OCI-LY7 (cell line): ENCODE measurements around the gene SHLD1. TPM values are rescaled to one million over a fixed set of nuclear protein-coding genes. Genes with fewer than 3 reads are reported as not detected.
"Not testable (repeated sequence)": the region's sequence is repeated elsewhere in the genome, so short reads cannot be mapped to it uniquely, and the experiment has no call there.

Source experiments
- BruUV-seq: library from RNA; stranded (reverse); fragments of 400-500 nt; replicated peaks from 2 replicates; lab custom pipeline; 2021; lab: Mats Ljungman, UMichigan
- CTCF ChIA-PET: fragments of 300-600 bp; sonication (Branson Sonifier 250); formaldehyde crosslinking; loops from one replicate; lab custom pipeline; 2022; ENCODE audit warnings: antibody characterized with exemption; ENCODE audit not compliant: unreplicated experiment; lab: Charles Lee
- POLR2A ChIA-PET: fragments of 300-600 bp; sonication (Branson Sonifier 250); formaldehyde crosslinking; loops from one replicate; lab custom pipeline; 2022; ENCODE audit warnings: antibody characterized with exemption; lab: Charles Lee
- DNase-seq: peaks from one replicate; pipeline ENCODE4 v3.0.0-alpha.2; 2015; ENCODE audit warnings: low spot score
- H2AFZ ChIP-seq: fragments of 200-600 bp; sonication (generic), shearing (Covaris generic); 2 replicates; pipeline ENCODE4 v1.6.1; 2014; ENCODE audit warnings: mild to moderate bottlenecking, antibody characterized with exemption, low read length, moderate library complexity
- H3K27ac ChIP-seq: fragments of 200-600 bp; sonication (generic); 2 replicates; pipeline ENCODE4 v1.5.1; 2014; ENCODE audit warnings: mixed run types, low read depth, mild to moderate bottlenecking, moderate library complexity, low read length, inconsistent platforms; ENCODE audit not compliant: poor library complexity, severe bottlenecking
- H3K36me3 ChIP-seq: fragments of 200-600 bp; sonication (generic); 2 replicates; pipeline ENCODE4 v1.6.1; 2014; ENCODE audit warnings: mild to moderate bottlenecking, antibody characterized with exemption, low read length, moderate library complexity, mixed read lengths; ENCODE audit not compliant: insufficient read depth
- H3K4me1 ChIP-seq: fragments of 200-600 bp; sonication (generic); 2 replicates; pipeline ENCODE4 v1.5.1; 2014; ENCODE audit warnings: mild to moderate bottlenecking, low read length; ENCODE audit not compliant: insufficient read depth, poor library complexity, severe bottlenecking
- H3K4me2 ChIP-seq: fragments of 200-600 bp; sonication (generic); 2 replicates; pipeline ENCODE4 v1.6.1; 2014; ENCODE audit warnings: mild to moderate bottlenecking, low read length
- H3K4me3 ChIP-seq: fragments of 200-600 bp; sonication (generic); 2 replicates; pipeline ENCODE4 v1.5.1; 2014; ENCODE audit warnings: mild to moderate bottlenecking, low read depth, low read length; ENCODE audit not compliant: poor library complexity, severe bottlenecking
- H3K79me2 ChIP-seq: fragments of 200-600 bp; sonication (generic); 2 replicates; pipeline ENCODE4 v1.6.1; 2016; ENCODE audit warnings: low read depth, mild to moderate bottlenecking, low read length, moderate library complexity, mixed read lengths; ENCODE audit not compliant: insufficient read depth
- H3K9me2 ChIP-seq: fragments of 200-600 bp; sonication (generic); 2 replicates; pipeline ENCODE4 v1.6.1; 2016; ENCODE audit warnings: mild to moderate bottlenecking, low read length, mixed read lengths; ENCODE audit not compliant: insufficient read depth
- H3K9me3 ChIP-seq: fragments of 200-600 bp; sonication (generic); 2 replicates; pipeline ENCODE4 v1.6.1; 2014; ENCODE audit warnings: mild to moderate bottlenecking, mixed run types, low read length, mixed read lengths
- H4K20me1 ChIP-seq: fragments of 200-600 bp; sonication (generic); 2 replicates; pipeline ENCODE4 v1.6.1; 2014; ENCODE audit warnings: mild to moderate bottlenecking, antibody characterized with exemption, low read length, moderate library complexity, mixed read lengths; ENCODE audit not compliant: insufficient read depth
- CTCF ChIP-seq: fragments of 200-600 bp; sonication (generic); conservative IDR thresholded peaks from 2 replicates; pipeline ENCODE4 v1.5.1; 2014; ENCODE audit warnings: mild to moderate bottlenecking, antibody characterized with exemption, low read length, moderate library complexity, mixed read lengths
- EZH2phosphoT487 ChIP-seq: fragments of 200-600 bp; sonication (generic); IDR thresholded peaks from 2 replicates; pipeline ENCODE4 v1.6.1; 2018; ENCODE audit warnings: low read depth, borderline replicate concordance, mild to moderate bottlenecking, mixed run types, antibody characterized with exemption, low read length, moderate library complexity, mixed read lengths
- intact Hi-C: fragments of 100-400 bp; cut with micrococcal nuclease; formaldehyde crosslinking; loops from one replicate; pipeline ENCODE4 v1.10.0; 2022; ENCODE audit not compliant: unreplicated experiment
- total RNA-seq, 2 experiments: library from RNA; depleted of rRNA in 1 of 2; stranded (reverse); fragments of >200 nt in 1 of 2; shearing (Covaris generic) in 1 of 2; gene quantifications; 2 replicates each; pipeline ENCODE4 v1.2.3, GENCODE V29; 2014 to 2022

Gene SHLD1
- total RNA-seq, 2 experiments from 2014 or later: 19.4 to 31.2 TPM

GRCh38 chr20:5746064-5746463 lies 4.1 kb upstream of the SHLD1 start:
- Histone ChIP-seq H3K9me2 (no peaks in the 10 kb centered on the region), H3K4me2 (no peak overlapping the region), H2AFZ (no peak overlapping the region), H4K20me1 (no peaks in the 10 kb centered on the region), H3K79me2 (peaks cover 6% of the 10 kb centered on the region), H3K9me3 (no peaks in the 10 kb centered on the region), H3K4me1 (peaks cover 14% of the 10 kb centered on the region), H3K27ac (no peak overlapping the region), H3K4me3 (no peak overlapping the region), H3K36me3 (no peaks in the 10 kb centered on the region)
- intact Hi-C loops: no loop called here
- ChIA-PET CTCF (no interaction called here), POLR2A (interaction anchor here (0.6 to 0.9 kb wide), 2 partner anchors 21 to 139 kb away, joined by 5 to 6 read pairs; no protein-coding TSS in a partner anchor)
- TF ChIP-seq CTCF: no peak
- DNase-seq: no peak
- no TSS peak for BruUV-seq

GRCh38 chr20:5748246-5748645 lies 2.0 kb upstream of the SHLD1 start:
- POLR2A ChIA-PET: no interaction called here
- Histone ChIP-seq H3K4me3 (no peak overlapping the region), H3K4me2 (no peak overlapping the region), H3K9me2 (no peaks in the 10 kb centered on the region), H3K79me2 (peaks cover 28% of the 10 kb centered on the region), H3K4me1 (peaks cover 31% of the 10 kb centered on the region), H3K27ac (no peak overlapping the region), H3K36me3 (no peaks in the 10 kb centered on the region; the same call in 1 of the 2 replicates), H2AFZ (peak overlapping the region; percentile 13), H3K9me3 (no peaks in the 10 kb centered on the region), H4K20me1 (no peaks in the 10 kb centered on the region)
- CTCF ChIA-PET: no interaction called here
- no peak for DNase-seq
- intact Hi-C loops: no loop called here
- no TSS peak for BruUV-seq
- TF ChIP-seq CTCF (no peak), EZH2phosphoT487 (no peak)

- H3K36me3 ChIP-seq, DNase-seq, BruUV-seq, H3K9me3 ChIP-seq, H4K20me1 ChIP-seq, H3K9me2 ChIP-seq, intact Hi-C loops, H3K4me3 ChIP-seq, CTCF ChIA-PET, H3K27ac ChIP-seq, H3K4me2 ChIP-seq: not testable (repeated sequence)
- POLR2A ChIA-PET: interaction anchor here (0.6 kb wide), 1 partner anchor 39 kb away, joined by 3 read pairs; no protein-coding TSS in a partner anchor
- peak overlapping the region; percentile 75; the same call in 1 of the 2 replicates for H2AFZ ChIP-seq
- peaks cover 44% of the 10 kb centered on the region for H3K4me1 ChIP-seq
- peaks cover 41% of the 10 kb centered on the region for H3K79me2 ChIP-seq
These were observed 669 bp upstream of the SHLD1 start for GRCh38 chr20:5749512-5749951.
